ENCODE measurements around the gene NUDCD3. TPM values are rescaled to one million over a fixed set of nuclear protein-coding genes. Genes with fewer than 3 reads are reported as not detected.

Gene NUDCD3
- total and polyA plus RNA-seq, 2 of the 8 experiments (the other 6 are each of a cell fraction or from before 2014, with no cell fraction given): 35.2 to 93.7 TPM

DNA sequence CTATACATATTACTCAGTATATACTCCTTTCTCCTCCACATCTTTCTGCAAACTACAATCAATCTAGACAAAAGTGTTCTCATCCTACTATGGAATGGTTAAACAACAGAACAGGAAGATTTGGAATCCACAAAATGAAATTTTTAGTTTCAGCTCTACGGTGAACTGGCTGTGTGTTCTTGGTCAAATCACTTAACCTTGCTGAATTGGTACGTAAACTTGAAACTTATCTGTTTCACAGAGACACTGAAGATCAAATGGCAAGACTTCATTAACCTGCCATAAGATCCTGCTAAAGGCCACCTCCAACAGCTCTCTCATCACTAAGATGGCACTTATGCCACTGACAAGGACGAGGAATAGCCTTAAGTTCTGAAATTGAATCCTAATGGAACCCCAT, 1.5 kb downstream of the NUDCD3 start:
- Histone ChIP-seq H3K14ac (ENCODE audit: insufficient read length) (no peak overlapping the region), H2AK5ac (ENCODE audit: low read depth, low read length) (no peak overlapping the region), H3K56ac (replicated peaks; ENCODE audit: insufficient read length, low read depth, low read length) (no peak overlapping the region), H2BK5ac (ENCODE audit: low read depth, low read length) (no peak overlapping the region), H2BK120ac (replicated peaks; ENCODE audit: low read depth, low read length) (no peak overlapping the region), H3K23ac (ENCODE audit: insufficient read length) (no peak overlapping the region), H4K8ac (ENCODE audit: extremely low read depth, insufficient read depth, low read length) (no peak overlapping the region), H3K18ac (ENCODE audit: extremely low read depth, low read length) (no peak overlapping the region), H2BK12ac (ENCODE audit: low read depth, low read length) (no peak overlapping the region), H2BK20ac (ENCODE audit: low read length) (no peak overlapping the region), H2AFZ (ENCODE audit: low read length) (no peak overlapping the region), H3K4me2 (ENCODE audit: insufficient read depth in 1 of 2, low read depth in 2 of 2, low read length in 2 of 2) (peak overlapping the region; percentile 72 to 76), H3K4ac (replicated peaks; ENCODE audit: insufficient read length, low read depth, low read length) (no peak overlapping the region), H3K27ac (ENCODE audit: low read depth, low read length) (no peak overlapping the region), H4K5ac (ENCODE audit: insufficient read length, low read depth, low read length) (no peak overlapping the region), H3K9me3 (ENCODE audit: insufficient read depth in 2 of 2, low read depth in 1 of 2, low read length in 1 of 2) (no peaks in the 10 kb centered on the region), H3K9ac (replicated peaks in 1 of 4; ENCODE audit: extremely low read depth in 1 of 4, low read depth in 3 of 4, low read length in 3 of 4) (no peak overlapping the region), H3K27me3 (replicated peaks in 1 of 4; ENCODE audit: control insufficient read depth in 3 of 4, extremely low read depth in 1 of 4, insufficient read depth in 3 of 4, low read length in 3 of 4) (no peaks in the 10 kb centered on the region), H4K91ac (replicated peaks; ENCODE audit: insufficient read length, low read length) (no peak overlapping the region), H3K4me3 (ENCODE audit: extremely low read depth in 1 of 4, insufficient read depth in 2 of 4, low read depth in 3 of 4, low read length in 4 of 4) (peak overlapping the region; percentile 91 to 96 (median 94); a peak in 6 of 8 replicates), H3K79me2 (ENCODE audit: control insufficient read depth in 1 of 2, insufficient read depth in 2 of 2, low read length in 2 of 2) (peaks cover 9 to 48% of the 10 kb centered on the region in 2 experiments), H3K23me2 (ENCODE audit: low read depth, low read length) (0 out of 2 replicates have a peak, but pooled peaks cover 7% of the 10 kb centered on the region), H3K36me3 (ENCODE audit: control insufficient read depth in 2 of 4, insufficient read depth in 4 of 4, low read length in 3 of 4) (peaks cover 7 to 16% (median 13%) of the 10 kb centered on the region in 4 experiments; a peak in 7 of 8 replicates), H3K79me1 (ENCODE audit: low read depth, low read length) (peaks cover 11% of the 10 kb centered on the region; the same call in 1 of the 2 replicates), H3K4me1 (replicated peaks in 1 of 4; ENCODE audit: control insufficient read depth in 3 of 4, insufficient read depth in 4 of 4, low read length in 3 of 4) (peaks cover 0 to 5% (median 1%) of the 10 kb centered on the region in 4 experiments; a peak in 2 of 7 replicates), H2BK15ac (ENCODE audit: low read length) (no peak overlapping the region), H4K20me1 (replicated peaks in 1 of 2; ENCODE audit: control insufficient read depth in 1 of 2, insufficient read depth in 2 of 2, low read length in 2 of 2) (peaks cover 9 to 10% of the 10 kb centered on the region in 2 experiments)
- 88% methylated on average over 3 of the region's 3 CpGs; no CpG with 5 or more reads in 1 of the 2 experiments for WGBS, 2 experiments (ENCODE audit: extremely low coverage in 1 of 2, insufficient coverage in 1 of 2, insufficient read length in 1 of 2, insufficient replicate concordance in 2 of 2, low coverage in 1 of 2, low lambda C conversion rate in 2 of 2, missing lambda C conversion rate in 1 of 2)
- no peak for DNase-seq (ENCODE audit: low read depth in 1 of 2, low spot score in 2 of 2)
- no peak for FAIRE-seq
- ChIA-PET CTCF (ENCODE audit: partially characterized antibody) (interaction anchor here (0.9 to 6.5 kb wide), 3 partner anchors 12 to 76 kb away, joined by 3 to 30 read pairs (median 8); no protein-coding TSS in a partner anchor), POLR2A (ENCODE audit: partially characterized antibody) (interaction anchor here (1.1 to 1.4 kb wide), 3 partner anchors 76 to 180 kb away, joined by 3 to 5 read pairs (median 4); no protein-coding TSS in a partner anchor)
- no peak for TF ChIP-seq RBBP5 (IDR thresholded peaks at IDR 0.05; ENCODE audit: borderline replicate concordance, low read depth, low read length)
- TF ChIP-seq RAD21 (IDR thresholded peaks at IDR 0.05 in 1 of 2, conservative IDR thresholded peaks at IDR 0.05 in 1 of 2; ENCODE audit: low read depth in 2 of 2, low read length in 2 of 2): no peak
- no peak for TF ChIP-seq USF2 (IDR thresholded peaks at IDR 0.05; ENCODE audit: low read length)
- TF ChIP-seq RXRA (IDR thresholded peaks at IDR 0.05; ENCODE audit: insufficient read depth, low read depth, low read length): no peak
- no peak for TF ChIP-seq HDAC2 (IDR thresholded peaks at IDR 0.05; ENCODE audit: borderline replicate concordance in 1 of 2, low read depth in 2 of 2, low read length in 2 of 2)
- no peak for TF ChIP-seq SP4 (IDR thresholded peaks at IDR 0.05; ENCODE audit: low read length)
- TF ChIP-seq NRF1 (IDR thresholded peaks at IDR 0.05; ENCODE audit: low read depth, low read length): no peak
- TF ChIP-seq TAF7 (optimal IDR thresholded peaks at IDR 0.05; ENCODE audit: borderline replicate concordance, low read depth, low read length): no peak
- no peak for TF ChIP-seq CHD1 (IDR thresholded peaks at IDR 0.05; ENCODE audit: low read depth, low read length)
- no peak for TF ChIP-seq RFX5 (IDR thresholded peaks at IDR 0.05; ENCODE audit: borderline replicate concordance, low read depth, low read length)
- no peak for TF ChIP-seq SIN3A (conservative IDR thresholded peaks at IDR 0.05 in 1 of 2, IDR thresholded peaks at IDR 0.05 in 1 of 2; ENCODE audit: low read depth in 1 of 2, low read length in 2 of 2)

All from H1 (cell line).